MV-4-11 (cell line): Measurements from ENCODE around the gene ATP2A1.
A peak's percentile ranks its signal among the peaks of the same experiment; 100 is the strongest.
"Not testable (repeated sequence)": the region's sequence is repeated elsewhere in the genome, so short reads cannot be mapped to it uniquely, and the experiment has no call there.

Experiments used
- DNase-seq: peaks from one replicate; lab custom pipeline; 2025; lab: John Stamatoyannopoulos, UW

The ATP2A1 gene

DNA sequence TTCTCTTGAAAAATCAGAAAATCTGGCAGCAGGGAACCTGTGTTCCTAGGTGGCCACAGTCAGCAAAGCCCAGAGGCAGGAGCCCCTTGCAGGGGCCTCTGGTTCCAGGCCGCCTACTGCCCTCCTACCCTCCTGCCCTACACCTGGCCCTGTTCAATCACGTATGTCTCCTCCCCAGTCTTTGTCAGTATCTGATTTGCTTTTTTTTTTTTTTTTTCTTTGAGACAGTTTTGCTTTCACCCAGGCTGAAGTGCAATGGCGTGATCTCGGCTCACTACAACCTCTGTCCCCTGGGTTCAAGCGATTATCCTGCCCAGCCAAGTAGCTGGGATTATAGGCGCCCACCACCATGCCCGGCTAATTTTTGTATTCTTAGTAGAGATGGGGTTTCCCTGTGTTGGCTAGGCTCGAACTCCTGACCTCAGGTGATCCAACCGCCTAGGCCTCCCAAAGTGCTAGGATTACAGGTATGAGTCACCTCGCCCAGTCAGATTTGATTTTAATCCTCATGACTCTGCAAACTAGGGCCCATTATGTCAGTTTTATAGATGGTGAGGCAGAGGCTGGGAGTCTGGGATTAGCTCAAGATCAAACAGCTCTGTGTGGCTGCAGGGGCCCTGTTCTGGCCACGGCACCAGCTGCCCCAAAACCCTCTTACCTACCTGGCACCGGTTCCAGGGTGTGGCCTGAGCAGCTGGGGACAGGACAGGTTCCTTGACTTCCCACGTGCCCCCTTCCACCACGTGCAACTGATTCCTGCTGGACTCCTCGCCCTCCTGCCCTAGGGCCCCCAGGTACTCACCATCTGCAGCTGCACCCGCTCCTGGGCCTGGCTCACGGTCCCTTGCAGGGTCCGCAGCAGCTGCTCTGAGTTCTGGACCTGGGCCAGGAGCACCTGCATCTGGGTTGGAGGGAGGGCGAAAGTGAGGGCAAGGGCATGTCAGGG lies 32.1 kb downstream of the ATP2A1 start:
- DNase-seq = no peak

DNA sequence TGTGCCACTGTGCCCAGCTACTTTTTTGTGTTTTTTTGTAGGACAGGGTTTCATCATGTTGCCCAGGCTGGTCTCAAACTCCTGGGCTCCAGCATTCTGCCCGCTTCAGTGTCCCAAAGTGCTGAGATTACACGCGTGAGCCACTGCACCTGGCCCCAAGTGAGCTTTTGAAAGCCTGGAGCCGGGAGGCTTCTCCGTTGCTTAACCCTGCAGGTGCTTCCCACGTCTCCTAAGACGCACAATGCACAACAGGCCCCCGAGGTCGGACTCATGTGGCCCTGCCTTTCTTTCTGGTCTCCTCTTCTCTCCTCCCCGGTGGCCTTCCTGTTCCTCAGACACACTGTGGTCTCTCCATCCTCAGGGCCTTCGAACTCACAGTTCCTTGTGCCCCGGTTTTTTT lies 34.3 kb downstream of the ATP2A1 start:
- DNase-seq = no peak

DNA sequence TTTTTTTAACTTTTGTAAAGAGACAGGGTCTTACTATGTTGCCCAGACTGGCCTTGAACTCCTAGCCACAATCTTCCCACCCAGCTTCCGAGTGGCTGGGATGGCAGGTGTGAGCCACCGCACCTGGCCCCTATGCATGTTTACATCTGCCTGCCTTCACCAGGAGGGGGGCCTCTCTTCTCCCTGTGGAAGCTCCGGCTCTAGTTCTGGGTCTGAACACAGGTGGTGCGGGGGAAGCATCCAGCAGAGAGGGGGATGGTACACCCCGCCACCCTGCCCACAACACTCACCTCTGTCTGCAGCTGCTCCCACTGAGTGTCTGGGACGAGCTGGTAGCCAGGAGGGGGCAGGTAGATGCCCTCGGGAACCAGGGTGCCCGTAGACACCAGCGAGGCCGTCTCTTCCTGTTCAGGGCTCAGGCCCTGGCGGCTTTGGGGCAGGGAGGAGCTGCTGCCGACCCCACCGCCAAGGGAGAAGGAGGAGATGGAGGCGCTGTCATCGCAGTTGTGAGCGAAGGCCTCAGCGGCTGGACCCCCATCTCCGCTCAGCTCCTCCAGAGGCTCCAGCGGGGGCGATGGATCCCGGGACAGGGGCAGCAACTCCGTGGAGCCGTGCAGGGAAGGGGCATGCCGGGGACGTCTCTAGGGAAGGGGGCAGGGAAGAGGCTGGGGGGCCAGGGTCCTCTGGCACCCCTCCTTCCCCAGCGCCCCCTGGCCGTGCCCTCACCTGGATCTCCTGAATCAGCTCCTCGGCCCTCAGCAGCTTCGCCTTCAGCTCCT lies 35.8 kb downstream of the ATP2A1 start:
- no peak for DNase-seq

DNA sequence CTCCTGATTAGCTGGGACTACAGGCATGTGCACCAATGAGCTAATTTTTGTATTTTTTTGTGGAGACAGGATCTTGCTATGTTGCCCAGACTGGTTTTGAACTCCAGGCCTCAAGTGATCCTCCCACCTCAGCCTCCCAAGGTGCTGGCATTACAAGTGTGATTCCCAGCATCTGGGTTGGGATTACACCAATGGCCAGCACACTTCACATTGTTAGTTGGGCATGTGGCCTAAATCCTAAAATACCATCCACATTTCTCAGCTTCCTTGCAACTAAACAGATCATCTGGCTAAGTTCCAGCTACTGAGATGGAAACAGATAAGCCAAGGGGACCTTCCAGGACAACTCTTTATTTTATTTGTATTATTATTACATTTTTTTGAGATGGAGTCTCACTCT lies 36.9 kb downstream of the ATP2A1 start:
- no peak for DNase-seq

DNA sequence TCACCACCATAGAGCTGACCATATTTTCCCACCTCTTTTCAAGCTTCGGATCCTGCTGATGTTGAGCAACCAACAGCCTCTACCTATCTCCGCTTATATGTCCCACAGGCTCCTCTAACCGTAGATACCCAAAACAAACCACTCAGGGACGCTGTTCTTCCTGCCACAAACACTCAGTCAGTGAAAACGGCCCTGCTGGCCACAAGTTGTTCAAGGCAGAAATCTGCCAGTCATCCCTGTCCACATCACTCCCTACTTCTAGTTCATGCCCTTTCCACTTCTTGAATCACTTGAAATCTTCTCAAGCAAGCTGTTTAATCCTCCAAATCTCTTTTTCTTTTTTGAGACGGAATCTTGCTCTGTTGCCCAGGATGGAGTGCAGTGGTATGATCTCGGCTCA lies 38.8 kb downstream of the ATP2A1 start:
- DNase-seq = no peak

DNA sequence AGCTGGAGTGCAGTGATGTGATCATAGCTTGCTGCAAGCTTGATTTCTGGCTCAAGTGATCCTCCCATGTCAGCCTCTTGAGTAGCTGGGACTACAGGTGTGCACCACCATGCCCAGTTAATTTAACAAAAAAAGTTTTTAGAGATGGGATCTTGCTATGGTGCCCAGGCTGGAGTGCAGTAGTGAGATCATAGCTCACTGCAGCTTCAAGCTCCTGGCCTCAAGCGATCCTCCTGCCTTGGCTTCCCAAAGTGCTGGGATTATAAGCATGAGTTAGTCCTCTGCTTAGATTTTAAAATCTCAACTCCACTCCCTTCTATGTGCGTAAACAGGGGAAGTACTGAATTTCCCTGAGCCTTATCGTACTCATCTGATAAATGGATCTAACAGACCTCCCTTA lies 40.4 kb downstream of the ATP2A1 start:
- no peak for DNase-seq

DNA sequence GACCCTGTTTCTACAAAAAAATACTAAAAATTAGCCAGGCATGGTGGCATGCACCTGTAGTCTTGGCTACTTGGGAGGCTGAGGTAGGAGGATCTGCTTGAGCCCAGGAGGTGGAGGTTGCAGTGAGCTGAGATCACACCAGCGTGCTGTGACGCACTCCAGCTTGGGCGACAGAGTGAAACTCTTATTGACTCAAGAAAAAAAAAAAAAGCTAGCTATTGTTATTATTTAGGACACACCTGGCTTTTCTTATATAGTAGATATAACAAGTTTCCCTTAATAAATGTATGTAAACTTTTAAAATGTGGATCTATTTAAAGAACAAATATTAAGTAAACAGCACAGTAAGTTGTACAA lies 44.9 kb downstream of the ATP2A1 start:
- DNase-seq = no peak

DNA sequence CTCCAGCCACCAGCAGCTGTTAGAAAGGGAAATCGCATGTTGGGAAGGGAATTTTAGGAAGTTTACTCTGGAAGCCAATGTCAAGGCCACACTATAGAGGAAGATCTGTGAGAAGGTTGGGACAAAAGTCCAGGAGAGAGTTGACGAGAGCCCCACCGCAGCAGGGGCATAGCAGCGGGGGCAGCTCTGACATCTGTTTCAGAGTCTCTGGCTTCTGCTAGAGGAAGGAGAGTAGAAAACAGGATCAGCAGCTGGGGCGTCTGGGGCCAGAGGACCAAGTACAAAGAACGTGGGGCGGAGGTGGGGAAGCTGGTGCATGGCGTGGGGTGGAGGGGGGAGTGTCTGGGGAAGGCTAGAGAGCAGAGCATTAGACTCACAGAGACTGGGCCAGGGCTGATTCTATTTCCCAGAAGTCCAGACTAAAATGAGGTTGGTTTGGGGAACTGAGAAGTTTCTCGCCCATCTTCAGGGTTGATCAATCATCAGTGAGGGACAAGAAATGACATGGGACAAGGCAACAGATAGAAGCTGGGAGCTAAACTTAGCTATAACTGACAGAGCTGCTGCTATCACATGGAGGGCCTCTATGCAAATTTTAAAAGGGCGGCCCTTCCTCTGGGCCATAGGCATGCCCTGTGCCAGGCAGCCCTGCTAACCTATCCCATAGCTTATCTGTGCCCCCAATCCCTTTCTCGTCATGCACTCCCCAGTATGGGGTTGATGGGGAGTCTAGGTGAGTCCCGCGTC lies 45.5 kb downstream of the ATP2A1 start:
- peak; percentile 98 for DNase-seq

DNA sequence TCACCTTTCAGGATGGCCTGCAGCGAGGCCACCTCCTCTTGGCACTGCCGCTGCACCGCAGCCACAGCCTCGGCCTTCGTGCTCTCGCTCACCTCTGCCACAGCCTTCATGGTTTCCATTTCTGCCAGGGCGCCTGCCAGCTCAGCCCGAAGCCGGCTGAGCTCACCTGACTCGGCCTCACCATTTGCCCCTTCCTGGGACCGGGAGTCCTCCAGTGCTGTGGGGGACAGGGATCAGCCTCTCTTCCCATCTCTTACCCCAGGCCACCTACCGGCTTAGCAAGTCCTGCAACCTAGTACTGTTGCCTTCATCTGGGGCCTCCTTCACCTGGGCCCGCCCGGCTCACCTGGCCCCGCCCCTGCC lies 46.1 kb downstream of the ATP2A1 start:
- no peak for DNase-seq

DNA sequence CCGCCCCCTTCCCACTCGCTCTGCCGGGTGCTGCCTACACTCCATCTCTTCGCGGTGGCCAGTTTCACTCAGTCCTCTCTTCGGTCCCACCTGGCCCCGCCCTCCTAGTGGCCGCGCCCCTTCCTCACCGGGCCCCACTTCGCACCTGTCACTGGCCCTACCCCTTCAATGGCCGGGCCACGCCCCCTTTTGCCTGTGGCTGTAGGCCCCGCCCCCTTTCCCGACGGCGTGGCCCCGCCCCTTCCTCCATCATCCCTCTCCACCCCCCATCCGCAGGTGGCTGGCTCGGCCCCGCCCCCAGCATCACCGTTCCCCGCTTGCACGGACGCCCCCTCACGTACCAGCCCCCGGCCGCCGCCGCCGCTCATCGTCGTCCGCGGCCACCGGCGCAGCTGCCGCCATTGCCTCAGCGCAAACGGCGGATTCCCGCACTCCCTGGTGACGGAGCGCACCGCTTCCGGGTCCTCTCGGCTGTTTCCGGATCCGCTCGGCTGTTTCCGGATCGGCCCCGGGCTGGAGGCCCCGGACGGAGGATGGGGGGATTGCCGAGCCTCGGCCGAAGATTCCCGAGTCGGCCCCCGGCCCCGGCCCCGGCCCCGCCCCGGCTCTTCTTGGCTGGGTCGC lies 46.6 kb downstream of the ATP2A1 start, which contains the start of gene RABEP2:
Gene RABEP2, minus strand, starts transcription at position 477 of the 624 bp plus-strand sequence. Its CDS starts 75 bp downstream, at position 402.
- DNase-seq = peak; percentile 79

DNA sequence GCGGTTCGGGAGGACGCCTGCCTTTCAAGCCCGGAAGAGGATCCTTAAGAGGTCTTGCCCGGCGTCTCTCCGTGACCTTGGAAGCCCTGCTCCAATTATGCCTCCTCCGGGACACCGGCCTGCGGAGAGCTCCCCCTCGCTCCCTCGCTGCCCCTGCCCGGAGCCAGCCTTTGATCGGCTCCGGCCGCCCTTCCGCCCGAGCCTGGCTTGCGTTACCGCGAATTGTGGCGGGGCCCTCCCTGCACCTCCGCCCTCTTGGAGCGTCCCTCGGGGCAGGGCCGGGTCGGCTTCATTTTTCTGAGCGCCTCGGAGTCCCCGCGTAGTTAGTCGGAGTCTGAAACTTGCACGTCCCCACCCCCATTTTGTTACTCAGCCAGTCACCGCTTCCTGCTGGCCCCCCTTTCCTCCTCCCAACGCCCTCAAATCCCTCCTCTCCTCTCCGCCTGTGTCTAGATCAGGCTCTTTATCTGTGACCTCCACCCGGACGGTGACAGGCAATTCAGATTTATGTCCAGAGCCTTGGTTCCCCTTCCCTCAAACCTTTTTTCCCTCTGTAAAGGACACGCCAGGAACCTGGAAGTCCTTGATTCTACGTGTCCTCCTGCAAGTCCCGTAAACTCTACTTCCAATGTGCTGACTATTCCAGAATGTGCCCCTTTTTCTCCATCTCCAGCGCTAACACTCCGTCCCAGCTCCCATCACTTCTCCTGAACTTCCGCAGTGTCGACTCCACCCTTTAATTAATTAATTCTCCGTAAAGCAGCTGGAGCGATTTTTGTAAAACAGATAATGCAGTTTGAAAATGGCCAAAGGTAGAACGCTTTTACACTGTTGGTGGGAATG lies 47.3 kb downstream of the ATP2A1 start:
- peak; percentile 70 for DNase-seq

DNA sequence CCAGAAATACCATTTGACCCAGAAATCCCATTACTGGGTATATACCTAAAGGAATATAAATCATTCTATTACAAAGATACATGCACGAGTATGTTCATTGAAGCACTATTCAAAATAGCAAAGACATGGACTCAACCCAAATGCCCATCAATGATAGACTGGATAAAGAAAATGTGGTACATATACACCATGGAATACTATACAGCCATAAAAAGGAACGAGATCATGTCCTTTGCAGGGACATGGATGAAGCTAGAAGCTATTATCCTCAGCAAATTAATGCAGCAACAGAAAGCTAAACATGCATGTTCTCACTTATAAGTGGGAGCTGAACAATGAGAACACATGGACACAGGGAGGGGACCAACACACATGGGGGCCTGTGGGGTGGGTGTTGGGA lies 48.0 kb downstream of the ATP2A1 start:
- not testable (repeated sequence) for DNase-seq

DNA sequence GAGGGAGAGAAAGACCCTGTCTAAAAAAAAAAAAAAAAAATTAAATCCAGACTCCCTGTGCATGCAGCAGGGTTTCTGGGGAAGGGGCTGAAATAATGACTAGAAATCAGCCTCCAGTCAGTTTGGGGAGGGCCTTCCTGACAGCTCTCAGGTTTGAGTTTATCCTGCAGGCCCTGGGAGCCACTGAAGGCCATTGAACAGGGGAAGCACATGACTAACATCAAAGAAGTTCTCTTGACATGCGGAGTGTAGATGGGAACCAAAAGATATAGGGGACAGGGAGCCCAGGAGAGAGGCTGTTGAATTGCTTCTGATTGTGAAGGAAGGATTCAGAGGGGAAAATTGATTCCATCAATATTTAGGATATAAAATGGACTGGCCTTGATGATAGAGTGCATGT lies 49.5 kb downstream of the ATP2A1 start:
- DNase-seq = no peak

DNA sequence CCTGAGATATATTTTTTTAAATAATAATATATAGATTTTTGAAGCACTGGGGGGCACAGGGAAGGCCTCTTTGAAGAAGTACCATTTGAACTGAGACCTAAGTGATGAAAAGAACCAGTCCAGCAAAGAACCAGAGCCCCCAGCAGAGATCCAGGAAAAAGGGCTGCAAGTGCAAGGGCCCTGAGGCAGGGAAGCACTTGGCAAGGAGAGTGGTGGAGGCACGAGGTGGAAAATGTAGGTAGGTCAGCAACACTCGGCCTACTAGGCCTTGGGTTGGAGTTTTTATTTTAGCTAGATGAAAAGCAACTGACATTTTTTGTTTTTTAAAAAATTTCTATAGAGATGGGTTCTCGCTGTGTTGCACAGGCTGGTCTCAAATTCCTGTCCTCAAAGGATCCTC lies 51.9 kb downstream of the ATP2A1 start:
- no peak for DNase-seq

DNA sequence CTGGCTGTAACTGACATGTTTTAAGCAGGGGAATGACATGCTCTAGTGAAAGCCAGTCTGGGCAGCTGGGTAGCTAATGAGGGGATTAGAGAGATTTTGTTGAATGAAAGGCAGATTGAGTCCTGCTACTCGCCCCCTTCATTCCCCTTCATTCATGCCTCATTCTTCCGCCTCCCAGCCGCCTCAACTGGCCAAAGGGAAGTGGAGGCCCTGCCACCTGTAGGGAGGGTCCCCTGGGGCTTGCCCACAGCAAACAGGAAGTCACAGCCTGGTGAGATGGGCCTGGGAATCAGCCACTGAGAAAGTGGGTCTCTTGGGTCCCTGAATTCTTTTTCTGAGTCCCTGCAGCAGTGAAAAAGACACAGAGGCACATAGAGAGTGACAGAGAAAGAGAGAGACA lies 52.4 kb downstream of the ATP2A1 start:
- DNase-seq = no peak

DNA sequence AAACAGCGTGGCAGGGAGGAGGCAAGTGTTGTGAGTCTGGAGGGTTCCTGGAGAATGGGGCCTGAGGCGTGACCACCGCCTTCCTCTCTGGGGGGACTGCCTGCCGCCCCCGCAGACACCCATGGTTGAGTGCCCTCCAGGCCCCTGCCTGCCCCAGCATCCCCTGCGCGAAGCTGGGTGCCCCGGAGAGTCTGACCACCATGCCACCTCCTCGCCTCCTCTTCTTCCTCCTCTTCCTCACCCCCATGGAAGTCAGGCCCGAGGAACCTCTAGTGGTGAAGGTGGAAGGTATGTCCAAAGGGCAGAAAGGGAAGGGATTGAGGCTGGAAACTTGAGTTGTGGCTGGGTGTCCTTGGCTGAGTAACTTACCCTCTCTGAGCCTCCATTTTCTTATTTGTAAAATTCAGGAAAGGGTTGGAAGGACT lies 53.5 kb downstream of the ATP2A1 start, which contains the start of gene CD19:
Gene CD19, plus strand, starts transcription at position 171 of the 425 bp plus-strand sequence. Its CDS starts 30 bp downstream, at position 201.
- DNase-seq = no peak

DNA sequence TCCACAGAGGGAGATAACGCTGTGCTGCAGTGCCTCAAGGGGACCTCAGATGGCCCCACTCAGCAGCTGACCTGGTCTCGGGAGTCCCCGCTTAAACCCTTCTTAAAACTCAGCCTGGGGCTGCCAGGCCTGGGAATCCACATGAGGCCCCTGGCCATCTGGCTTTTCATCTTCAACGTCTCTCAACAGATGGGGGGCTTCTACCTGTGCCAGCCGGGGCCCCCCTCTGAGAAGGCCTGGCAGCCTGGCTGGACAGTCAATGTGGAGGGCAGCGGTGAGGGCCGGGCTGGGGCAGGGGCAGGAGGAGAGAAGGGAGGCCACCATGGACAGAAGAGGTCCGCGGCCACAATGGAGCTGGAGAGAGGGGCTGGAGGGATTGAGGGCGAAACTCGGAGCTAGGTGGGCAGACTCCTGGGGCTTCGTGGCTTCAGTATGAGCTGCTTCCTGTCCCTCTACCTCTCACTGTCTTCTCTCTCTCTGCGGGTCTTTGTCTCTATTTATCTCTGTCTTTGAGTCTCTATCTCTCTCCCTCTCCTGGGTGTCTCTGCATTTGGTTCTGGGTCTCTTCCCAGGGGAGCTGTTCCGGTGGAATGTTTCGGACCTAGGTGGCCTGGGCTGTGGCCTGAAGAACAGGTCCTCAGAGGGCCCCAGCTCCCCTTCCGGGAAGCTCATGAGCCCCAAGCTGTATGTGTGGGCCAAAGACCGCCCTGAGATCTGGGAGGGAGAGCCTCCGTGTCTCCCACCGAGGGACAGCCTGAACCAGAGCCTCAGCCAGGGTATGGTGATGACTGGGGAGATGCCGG lies 54.3 kb downstream of the ATP2A1 start:
- DNase-seq = no peak

DNA sequence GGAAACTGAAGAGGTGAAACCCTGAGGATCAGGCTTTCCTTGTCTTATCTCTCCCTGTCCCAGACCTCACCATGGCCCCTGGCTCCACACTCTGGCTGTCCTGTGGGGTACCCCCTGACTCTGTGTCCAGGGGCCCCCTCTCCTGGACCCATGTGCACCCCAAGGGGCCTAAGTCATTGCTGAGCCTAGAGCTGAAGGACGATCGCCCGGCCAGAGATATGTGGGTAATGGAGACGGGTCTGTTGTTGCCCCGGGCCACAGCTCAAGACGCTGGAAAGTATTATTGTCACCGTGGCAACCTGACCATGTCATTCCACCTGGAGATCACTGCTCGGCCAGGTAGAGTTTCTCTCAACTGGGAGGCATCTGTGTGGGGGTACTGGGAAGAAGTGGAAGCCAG lies 54.9 kb downstream of the ATP2A1 start:
- DNase-seq = no peak

DNA sequence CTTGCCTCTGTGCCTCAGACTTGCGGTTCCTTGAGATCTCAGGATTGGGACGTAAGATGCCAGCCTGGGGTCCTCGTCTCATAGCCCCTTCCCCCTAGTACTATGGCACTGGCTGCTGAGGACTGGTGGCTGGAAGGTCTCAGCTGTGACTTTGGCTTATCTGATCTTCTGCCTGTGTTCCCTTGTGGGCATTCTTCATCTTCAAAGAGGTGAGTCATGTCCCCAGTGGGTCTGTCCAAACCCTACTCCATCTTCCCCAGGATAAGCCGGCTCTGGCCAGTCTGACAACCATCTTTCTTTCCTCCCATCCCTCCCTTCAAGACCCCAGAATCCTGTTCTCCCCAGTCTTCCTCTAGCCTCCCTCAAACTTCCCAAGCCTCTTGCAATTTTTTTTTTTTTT lies 57.1 kb downstream of the ATP2A1 start:
- no peak for DNase-seq
